KMS-11 (cell line): Measurements from ENCODE around the gene KRTAP10-6.
"Not testable (repeated sequence)": the region's sequence is repeated elsewhere in the genome, so short reads cannot be mapped to it uniquely, and the experiment has no call there.

Experiments
- H2AFZ ChIP-seq: fragments of 200-600 bp; sonication (generic); 2 replicates; pipeline ENCODE4 v1.6.1; 2016; ENCODE audit warnings: antibody characterized with exemption, mixed run types, low read depth
- H3K27ac ChIP-seq: fragments of 200-600 bp; sonication (generic); 2 replicates; pipeline ENCODE4 v1.6.1; 2016; ENCODE audit warnings: mild to moderate bottlenecking, mixed run types
- H3K27me3 ChIP-seq: fragments of 200-600 bp; sonication (generic); 2 replicates; pipeline ENCODE4 v1.6.1; 2017; ENCODE audit warnings: mild to moderate bottlenecking, low read depth, mixed run types, moderate library complexity; ENCODE audit not compliant: insufficient read depth
- H3K36me3 ChIP-seq: fragments of 200-600 bp; sonication (generic); 2 replicates; pipeline ENCODE4 v1.6.1; 2017; ENCODE audit warnings: mild to moderate bottlenecking, mixed run types; ENCODE audit not compliant: insufficient read depth
- H3K4me1 ChIP-seq: fragments of 200-600 bp; sonication (generic); 2 replicates; pipeline ENCODE4 v1.6.1; 2016; ENCODE audit warnings: mild to moderate bottlenecking, low read depth, mixed run types; ENCODE audit not compliant: poor library complexity, severe bottlenecking
- H3K4me2 ChIP-seq: fragments of 200-600 bp; sonication (generic); 2 replicates; pipeline ENCODE4 v1.7.0; 2016; ENCODE audit warnings: mild to moderate bottlenecking, mixed run types
- H3K4me3 ChIP-seq: fragments of 200-600 bp; sonication (generic); IDR thresholded peaks from 2 replicates; pipeline ENCODE4 v1.6.1; 2017; ENCODE audit warnings: low read depth, low read length, mixed read lengths; ENCODE audit not compliant: insufficient read depth
- H3K79me2 ChIP-seq: fragments of 200-600 bp; sonication (generic); 2 replicates; pipeline ENCODE4 v1.6.1; 2016; ENCODE audit warnings: low read depth, mixed run types; ENCODE audit not compliant: insufficient read depth
- H3K9ac ChIP-seq: fragments of 200-600 bp; sonication (generic); 2 replicates; pipeline ENCODE4 v1.6.1; 2016; ENCODE audit warnings: mild to moderate bottlenecking, mixed run types
- H4K20me1 ChIP-seq: fragments of 200-600 bp; sonication (generic); 2 replicates; pipeline ENCODE4 v1.6.1; 2016; ENCODE audit warnings: mild to moderate bottlenecking, mixed run types; ENCODE audit not compliant: insufficient read depth
- CTCF ChIP-seq: fragments of 200-600 bp; sonication (generic); conservative IDR thresholded peaks from 2 replicates; pipeline ENCODE4 v1.6.1; 2017; ENCODE audit warnings: low read depth, mild to moderate bottlenecking, antibody characterized with exemption, low read length, moderate library complexity, mixed read lengths

The KRTAP10-6 gene

GRCh38 chr21:44592446-44593311, at the start of gene KRTAP10-6:
Gene KRTAP10-6 (minus strand): TSS chr21:44592505. CDS start chr21:44592484, 21 bp downstream.
- Histone ChIP-seq H3K27ac (no peak within 1 kb of the TSS), H3K27me3 (peaks cover 52% of the 10 kb centered on the region; the same call in 1 of the 2 replicates), H3K4me2 (no peak within 1 kb of the TSS), H4K20me1 (no peaks in the 10 kb centered on the region), H3K36me3 (no peaks in the 10 kb centered on the region), H3K9ac (no peak within 1 kb of the TSS), H3K4me3 (no peak within 1 kb of the TSS), H3K79me2 (no peaks in the 10 kb centered on the region), H2AFZ (no peak within 1 kb of the TSS; the same call in 1 of the 2 replicates), H3K4me1 (no peaks in the 10 kb centered on the region)
- TF ChIP-seq CTCF, result no peak

GRCh38 chr21:44640761-44641160, 48.5 kb upstream of the KRTAP10-6 start:
- Histone ChIP-seq H3K4me3 (no peak overlapping the region), H2AFZ (no peak overlapping the region), H3K79me2 (no peaks in the 10 kb centered on the region), H3K9ac (no peak overlapping the region), H3K4me2 (no peak overlapping the region), H4K20me1 (no peaks in the 10 kb centered on the region), H3K27ac (no peak overlapping the region), H3K4me1 (no peaks in the 10 kb centered on the region), H3K36me3 (no peaks in the 10 kb centered on the region), H3K27me3 (peaks cover 47% of the 10 kb centered on the region; the same call in 1 of the 2 replicates)
- no peak for TF ChIP-seq CTCF

GRCh38 chr21:44639331-44639655, 47.0 kb upstream of the KRTAP10-6 start:
- Histone ChIP-seq H3K4me3 (no peak overlapping the region), H3K79me2 (no peaks in the 10 kb centered on the region), H4K20me1 (no peaks in the 10 kb centered on the region), H3K4me2 (no peak overlapping the region), H3K27me3 (peaks cover 34% of the 10 kb centered on the region; the same call in 1 of the 2 replicates), H3K9ac (no peak overlapping the region), H3K36me3 (no peaks in the 10 kb centered on the region), H2AFZ (no peak overlapping the region), H3K4me1 (no peaks in the 10 kb centered on the region), H3K27ac (no peak overlapping the region)
- no peak for TF ChIP-seq CTCF

- H3K4me1 ChIP-seq, H4K20me1 ChIP-seq, H3K79me2 ChIP-seq, H3K27ac ChIP-seq, H3K4me2 ChIP-seq, H3K4me3 ChIP-seq, H3K9ac ChIP-seq, H3K36me3 ChIP-seq, H2AFZ ChIP-seq: not testable (repeated sequence)
- H3K27me3 ChIP-seq, result peaks cover 36% of the 10 kb centered on the region; the same call in 1 of the 2 replicates
Measured at GRCh38 chr21:44638506-44639330, 46.4 kb upstream of the KRTAP10-6 start.

- not testable (repeated sequence) for H3K4me1 ChIP-seq, H4K20me1 ChIP-seq, H3K27ac ChIP-seq, H3K4me3 ChIP-seq, H2AFZ ChIP-seq, H3K4me2 ChIP-seq, H3K36me3 ChIP-seq, H3K79me2 ChIP-seq, H3K9ac ChIP-seq
- peaks cover 28% of the 10 kb centered on the region; the same call in 1 of the 2 replicates for H3K27me3 ChIP-seq
Measured at GRCh38 chr21:44637851-44638348, 45.6 kb upstream of the KRTAP10-6 start.
